GM12891 (cell line): Measurements from ENCODE around the gene STEAP2.

Experiments
- DNase-seq: peaks from one replicate; pipeline ENCODE4 v3.0.0; 2011; ENCODE audit warnings: low spot score; ENCODE audit not compliant: insufficient read length
- FAIRE-seq: peaks from 2 replicates; lab custom pipeline; 2011; peaks lifted over from hg19 to GRCh38; lab: Jason Lieb, UNC
- PAX5 ChIP-seq: IDR thresholded peaks from 2 replicates; pipeline ENCODE4 v1.6.1; 2011; ENCODE audit warnings: low read length, moderate library complexity, mild to moderate bottlenecking; ENCODE audit not compliant: insufficient read depth, severe bottlenecking
- POLR2A ChIP-seq: IDR thresholded peaks from 2 replicates; pipeline ENCODE4 v1.6.1; 2011; ENCODE audit warnings: low read depth, low read length, control low read depth
- POLR2AphosphoS5 ChIP-seq: IDR thresholded peaks from 2 replicates; pipeline ENCODE4 v1.6.1; 2011; ENCODE audit warnings: low read depth, low read length, control low read depth
- POU2F2 ChIP-seq: IDR thresholded peaks from 2 replicates; pipeline ENCODE4 v1.6.1; 2011; ENCODE audit warnings: low read depth, mild to moderate bottlenecking, control low read depth, low read length, moderate library complexity
- SPI1 ChIP-seq: IDR thresholded peaks from 2 replicates; pipeline ENCODE4 v1.6.1; 2011; ENCODE audit warnings: low read depth, low read length, control low read depth
- TAF1 ChIP-seq: IDR thresholded peaks from 2 replicates; pipeline ENCODE4 v1.6.1; 2011; ENCODE audit warnings: low read depth, low read length, control low read depth

STEAP2 gene

DNA sequence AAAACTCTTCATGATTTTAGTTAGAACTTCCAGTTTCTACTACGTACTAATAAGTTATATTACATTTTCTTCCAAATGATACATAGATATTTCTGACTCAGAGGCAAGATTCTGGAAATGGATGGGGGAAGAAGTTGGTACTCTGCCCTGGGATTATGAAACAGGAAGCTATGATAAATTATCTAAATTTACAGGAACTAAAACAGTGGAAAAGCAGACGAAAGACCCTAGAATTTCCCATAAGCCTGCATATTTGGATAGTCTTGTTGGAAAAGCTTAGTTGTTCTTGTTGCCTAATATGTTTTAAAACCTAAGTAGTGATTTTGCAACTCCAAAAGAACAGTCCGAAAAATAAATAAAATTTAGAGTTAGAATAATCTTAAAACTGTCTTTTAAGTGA lies 55.3 kb downstream of the STEAP2 start:
- no peak for TF ChIP-seq POLR2AphosphoS5
- TF ChIP-seq TAF1 = no peak
- TF ChIP-seq PAX5 = no peak
- no peak for TF ChIP-seq POU2F2
- TF ChIP-seq POLR2A = no peak
- TF ChIP-seq SPI1 = no peak
- FAIRE-seq (no peak), DNase-seq (no peak)

DNA sequence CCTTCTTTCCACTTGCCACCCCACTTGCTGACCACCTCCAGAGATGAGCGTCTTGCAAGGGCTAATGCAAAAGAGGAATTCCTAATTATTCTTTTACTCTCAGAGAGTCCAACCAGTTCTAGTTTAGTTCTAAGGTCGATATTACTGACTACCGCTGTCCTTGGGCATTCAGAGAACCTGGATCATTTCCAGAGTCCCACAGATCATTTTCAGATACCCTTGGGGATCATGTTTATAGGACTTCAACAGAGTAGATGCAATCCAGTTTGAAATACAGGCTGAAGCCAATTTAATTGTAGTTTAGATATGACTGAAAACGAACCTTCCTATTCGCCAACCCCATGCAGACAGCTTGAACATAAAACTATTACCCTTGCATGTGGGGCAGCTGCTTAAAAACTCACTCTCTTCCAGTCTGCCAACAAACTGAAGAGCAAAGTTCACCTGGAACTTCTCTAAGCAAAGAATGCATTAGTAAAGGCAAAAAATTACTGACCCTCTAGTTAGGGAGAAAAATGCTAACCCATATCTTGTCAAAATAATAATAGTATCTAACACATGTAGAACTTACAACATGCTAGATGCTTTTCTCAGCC lies 55.8 kb downstream of the STEAP2 start:
- DNase-seq = no peak
- TF ChIP-seq SPI1 = no peak
- no peak for TF ChIP-seq POU2F2
- no peak for TF ChIP-seq POLR2A
- TF ChIP-seq TAF1 = no peak
- no peak for TF ChIP-seq POLR2AphosphoS5
- TF ChIP-seq PAX5 = no peak
- FAIRE-seq = no peak

DNA sequence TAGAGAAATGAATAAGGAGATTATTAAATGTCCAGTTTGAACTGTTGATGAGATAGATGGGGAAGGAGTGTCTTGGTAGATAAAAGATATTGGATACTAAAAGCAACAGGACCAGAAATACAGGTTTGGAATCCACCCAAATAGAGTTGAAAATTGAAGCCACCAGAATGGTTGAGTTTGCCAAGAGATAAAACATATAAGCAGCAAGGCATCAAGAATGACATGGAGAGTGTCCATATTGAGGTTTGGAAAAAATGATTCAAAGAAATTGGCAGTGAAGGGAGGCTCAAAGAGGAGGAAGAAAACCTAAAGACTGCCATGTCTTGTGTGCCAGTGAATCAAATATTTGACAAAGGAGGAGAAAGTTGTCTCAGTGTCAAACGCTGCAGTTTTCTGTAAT lies 57.6 kb downstream of the STEAP2 start:
- TF ChIP-seq PAX5 = no peak
- TF ChIP-seq TAF1 = no peak
- no peak for TF ChIP-seq POLR2A
- TF ChIP-seq POLR2AphosphoS5 = no peak
- TF ChIP-seq SPI1 = no peak
- no peak for TF ChIP-seq POU2F2
- FAIRE-seq (no peak), DNase-seq (no peak)

DNA sequence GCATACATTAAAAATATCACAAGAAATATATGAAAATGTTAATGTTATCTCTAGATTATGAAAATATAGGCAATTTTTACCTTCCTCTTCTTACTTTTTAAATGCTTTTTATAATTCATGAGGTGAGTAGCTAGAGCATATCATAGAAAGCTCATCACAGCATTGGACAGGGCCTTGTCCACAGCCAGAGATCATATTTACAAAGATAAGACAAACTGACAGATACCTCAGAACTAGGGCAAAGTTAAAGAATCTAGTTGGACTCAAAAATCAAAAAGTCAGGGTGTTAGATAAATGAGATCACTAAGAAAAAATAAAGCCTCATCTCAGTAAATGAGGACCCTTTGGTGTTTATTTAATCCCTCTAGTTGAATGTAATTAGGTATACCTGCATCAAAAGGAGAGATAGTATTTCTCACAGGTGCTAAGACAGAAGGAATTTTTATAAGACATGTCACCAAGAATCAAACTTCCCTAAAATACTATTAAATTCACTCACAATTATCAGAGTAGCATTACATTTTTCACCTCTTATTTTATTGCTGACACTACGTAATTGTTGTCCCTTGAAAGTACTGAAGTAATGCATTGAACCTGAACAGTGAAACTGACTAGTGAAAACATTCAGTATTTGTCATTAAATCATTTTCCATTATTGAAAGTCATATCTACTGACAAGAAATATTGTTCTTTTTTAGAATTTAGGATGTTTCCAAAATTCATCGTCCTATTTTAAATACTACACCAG lies 59.1 kb downstream of the STEAP2 start:
- TF ChIP-seq POLR2AphosphoS5 (no peak), TAF1 (no peak), POLR2A (no peak), PAX5 (no peak), POU2F2 (no peak), SPI1 (no peak)
- no peak for DNase-seq
- FAIRE-seq = no peak

DNA sequence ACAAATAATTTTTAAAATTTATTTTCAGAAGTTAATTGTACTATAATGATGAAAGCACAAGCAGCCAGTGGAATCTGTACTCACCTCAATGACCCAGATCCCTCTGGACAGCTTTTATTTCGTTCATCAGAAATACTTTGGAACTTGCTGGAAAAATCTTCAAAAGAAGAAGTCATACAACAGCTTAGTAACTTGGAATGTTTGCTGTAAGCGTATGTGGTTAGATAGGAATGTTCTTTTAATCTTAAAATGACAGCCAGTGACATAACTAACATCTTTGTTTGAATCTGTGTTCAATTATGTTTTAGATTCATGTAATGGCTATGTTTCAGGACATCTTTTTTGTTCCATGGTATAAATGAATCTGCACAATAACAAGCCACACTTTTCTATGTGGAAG lies 60.2 kb downstream of the STEAP2 start:
- no peak for TF ChIP-seq POLR2AphosphoS5
- no peak for TF ChIP-seq POU2F2
- no peak for TF ChIP-seq TAF1
- TF ChIP-seq PAX5 = no peak
- FAIRE-seq (no peak), DNase-seq (no peak)

DNA sequence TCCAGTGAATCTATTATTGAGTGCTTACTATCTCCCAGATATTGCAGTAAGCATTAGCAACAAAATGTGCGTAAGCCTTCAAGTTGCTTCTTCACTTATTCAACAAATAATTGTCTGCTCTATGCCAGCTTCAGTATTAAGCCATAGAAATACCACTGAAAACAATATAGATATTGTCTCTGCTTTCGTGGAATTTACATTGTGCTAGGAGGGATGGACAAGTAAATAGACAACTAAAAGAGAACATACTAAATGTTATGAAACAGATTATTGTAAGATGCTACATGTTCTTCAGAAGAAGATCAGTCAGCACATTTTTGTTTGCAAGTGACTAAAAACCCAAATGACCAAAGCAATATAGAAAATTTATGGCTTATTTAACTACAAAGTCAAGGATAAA lies 60.7 kb downstream of the STEAP2 start:
- DNase-seq = no peak
- no peak for FAIRE-seq
- TF ChIP-seq TAF1 = no peak
- no peak for TF ChIP-seq PAX5
- TF ChIP-seq SPI1 = no peak
- TF ChIP-seq POU2F2 = no peak

DNA sequence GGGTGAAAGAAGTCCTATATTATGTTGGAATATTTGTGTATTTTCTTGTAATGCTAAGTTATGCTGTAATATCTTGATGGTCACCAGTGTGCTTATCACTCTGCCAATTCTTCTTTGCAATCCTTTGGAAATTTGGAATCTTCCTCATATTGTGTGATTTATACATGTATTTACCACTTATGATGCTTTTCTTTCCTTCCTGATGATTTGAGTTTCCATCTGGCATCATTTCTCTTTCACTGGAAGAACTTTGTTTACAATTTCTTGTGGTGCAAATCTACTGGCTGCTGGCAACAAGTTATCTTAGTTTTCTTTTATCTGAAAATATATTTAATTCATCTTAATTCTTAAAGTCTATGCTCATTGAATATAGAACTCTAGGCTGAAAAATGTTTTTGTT lies 62.6 kb downstream of the STEAP2 start:
- no peak for FAIRE-seq
- TF ChIP-seq POLR2A = no peak
- no peak for TF ChIP-seq PAX5
- TF ChIP-seq POU2F2 = no peak
- no peak for TF ChIP-seq SPI1
- no peak for TF ChIP-seq TAF1
- no peak for DNase-seq

DNA sequence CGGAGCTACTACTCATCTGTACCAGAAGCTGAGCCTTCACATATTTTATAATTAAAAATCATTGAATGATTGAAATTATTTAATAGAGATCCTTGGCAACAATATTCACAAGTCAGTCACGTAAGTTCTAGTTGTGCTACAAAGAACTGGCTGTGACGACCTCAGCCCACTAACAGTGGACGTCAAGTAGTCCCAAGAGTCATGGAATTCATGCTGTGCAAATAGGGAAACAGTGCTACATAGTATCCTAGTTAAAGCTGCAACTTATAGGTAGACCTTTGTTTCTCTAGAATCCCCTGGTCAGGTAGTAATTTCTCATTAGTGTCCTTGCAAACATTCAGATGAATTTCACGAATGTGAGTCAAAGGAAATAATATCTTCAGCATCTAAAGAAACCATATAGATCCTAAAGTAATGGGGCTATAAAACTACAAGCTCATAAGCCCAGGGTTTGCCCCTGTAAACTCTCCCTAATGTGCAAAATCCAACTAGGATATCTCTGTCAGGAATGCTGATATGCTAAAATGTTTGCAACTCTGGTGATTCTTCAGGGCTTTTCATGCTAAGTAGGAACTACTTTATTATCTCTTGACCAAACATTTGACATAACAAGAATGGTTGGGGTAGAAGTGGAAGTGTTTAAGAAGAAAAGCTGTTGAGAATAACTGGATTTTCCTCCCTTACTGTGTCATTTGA lies 64.6 kb downstream of the STEAP2 start:
- no peak for DNase-seq
- TF ChIP-seq POU2F2 (no peak), POLR2A (no peak), SPI1 (no peak), TAF1 (no peak), POLR2AphosphoS5 (no peak), PAX5 (no peak)
- FAIRE-seq = no peak
